Endometrial microvascular endothelial cells (primary cell): ENCODE data around the gene NRDC. TPM values are rescaled to one million over a fixed set of nuclear protein-coding genes. Genes with fewer than 3 reads are reported as not detected.
"Not testable (repeated sequence)": the region's sequence is repeated elsewhere in the genome, so short reads cannot be mapped to it uniquely, and the experiment has no call there.

Experiments used
- in situ Hi-C: cut with HindIII; loops from 2 replicates; pipeline ENCODE4 v1.10.0; 2017; ENCODE audit warnings: low sequenced_read_pairs, low pct_unique_long_range_greater_than_20kb; ENCODE audit errors: inconsistent ontology term
- total RNA-seq: library from RNA; depleted of rRNA; stranded (reverse); fragments of >200 nt; gene quantifications from one replicate; pipeline ENCODE4 v1.2.3, GENCODE V29; 2015; ENCODE audit errors: inconsistent ontology term

Gene NRDC
- total RNA-seq, 1 donor from 2014 or later, result 89.2 TPM

DNA sequence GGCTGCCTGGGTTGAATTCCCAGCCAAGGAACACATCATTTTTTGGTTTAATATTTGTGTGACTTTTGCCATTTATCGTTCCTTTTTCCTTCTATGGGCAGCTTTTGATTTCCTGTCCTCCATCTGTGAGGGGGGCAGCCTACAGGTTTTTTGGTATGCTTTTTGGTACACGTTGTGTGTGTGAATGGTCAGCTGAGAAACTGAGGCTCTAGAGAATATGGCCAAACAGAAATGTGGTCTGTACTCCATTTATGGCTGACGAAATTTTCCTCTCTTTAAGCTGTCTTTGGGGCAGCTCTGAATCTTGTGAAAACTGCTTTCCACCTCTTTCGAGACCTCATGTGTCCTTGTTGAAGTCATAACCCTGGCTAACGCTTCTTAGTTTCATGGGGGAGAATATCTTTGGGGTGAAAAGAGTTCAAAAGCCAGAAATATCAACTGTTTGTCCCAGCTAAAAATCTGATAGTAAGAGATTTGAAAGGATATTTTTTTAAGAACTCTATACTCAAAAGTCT, 26.6 kb downstream of the NRDC start:
- in situ Hi-C loops, result no loop called here

GRCh38 chr1:51850420-51851223, 27.9 kb downstream of the NRDC start:
- in situ Hi-C loops, result no loop called here

GRCh38 chr1:51847294-51847920, 31.1 kb downstream of the NRDC start:
- in situ Hi-C loops, result no loop called here

DNA sequence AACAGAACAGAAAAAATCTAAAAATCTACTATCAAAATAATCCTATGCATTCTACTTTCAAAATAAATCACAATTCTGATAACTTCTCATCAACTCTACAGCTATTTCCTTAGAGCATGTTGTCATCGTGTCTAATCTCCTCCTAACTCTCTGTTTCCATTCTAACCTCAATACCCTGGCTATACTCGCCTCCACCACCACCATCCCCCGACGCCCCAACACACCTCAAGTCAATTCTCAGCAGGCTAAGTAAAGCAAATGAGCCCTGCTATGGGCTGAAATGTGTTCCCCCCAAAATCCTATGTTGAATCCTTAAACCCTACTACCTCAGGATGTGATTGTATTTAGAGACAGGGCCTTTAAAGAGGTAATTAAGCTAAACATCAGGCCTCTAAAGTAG, 34.6 kb downstream of the NRDC start:
- in situ Hi-C loops, result no loop called here

- in situ Hi-C loops, result no loop called here
These were observed 36.3 kb downstream of the NRDC start for GRCh38 chr1:51842261-51842660.

DNA sequence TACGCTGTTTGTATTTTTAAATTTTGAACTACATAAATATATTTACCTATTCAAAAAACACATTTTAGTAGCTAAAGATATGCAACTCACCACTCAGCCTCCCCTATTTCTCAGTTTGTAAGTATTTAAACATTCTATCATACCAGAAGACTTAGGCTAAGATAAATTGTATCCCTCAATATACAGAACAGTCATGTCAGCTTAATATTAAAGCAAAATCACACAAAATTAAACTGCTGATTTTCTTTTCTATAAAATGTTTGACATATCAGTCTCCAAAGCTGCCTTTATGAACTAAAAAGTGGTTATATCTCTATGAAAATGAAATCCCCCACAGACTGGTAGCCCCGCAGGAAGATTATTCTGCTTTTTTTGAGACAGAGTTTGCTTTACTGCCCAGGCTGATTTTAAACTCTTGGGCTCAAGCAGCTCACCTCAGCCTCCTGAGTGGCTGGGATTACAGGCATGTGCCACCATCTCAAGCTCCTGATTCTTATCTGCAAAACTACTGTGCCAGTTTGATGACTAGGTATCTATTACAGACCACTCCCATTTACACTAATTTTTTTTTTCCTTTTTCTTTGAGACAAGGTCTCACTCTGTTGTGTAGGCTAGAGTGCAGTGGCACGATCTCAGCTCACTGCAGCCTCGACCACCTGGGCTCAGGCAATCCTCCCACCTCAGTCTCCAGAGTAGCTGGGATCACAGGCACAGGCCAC, 37.6 kb downstream of the NRDC start:
- in situ Hi-C loops, result no loop called here

GRCh38 chr1:51840182-51840581, 38.3 kb downstream of the NRDC start:
- in situ Hi-C loops, result no loop called here

DNA sequence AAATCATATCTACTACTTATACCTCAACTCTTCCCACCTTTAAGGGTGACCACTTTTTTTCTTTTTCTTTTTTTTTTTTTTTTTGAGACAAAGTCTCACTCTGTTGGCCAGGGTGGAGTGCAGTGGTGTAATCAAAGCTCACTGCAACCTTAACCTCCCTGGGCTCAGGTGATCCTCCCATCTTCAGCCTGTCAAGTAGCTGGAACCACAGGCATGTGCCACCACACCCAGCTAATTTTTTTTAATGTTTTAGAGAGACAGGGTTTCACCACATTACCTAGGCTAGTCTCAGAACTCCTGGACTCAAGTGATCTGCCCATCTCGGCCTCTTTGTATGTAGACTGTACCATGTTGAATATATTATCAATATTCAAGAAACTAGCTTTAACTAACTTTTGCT, 39.4 kb downstream of the NRDC start:
- in situ Hi-C loops, result no loop called here

DNA sequence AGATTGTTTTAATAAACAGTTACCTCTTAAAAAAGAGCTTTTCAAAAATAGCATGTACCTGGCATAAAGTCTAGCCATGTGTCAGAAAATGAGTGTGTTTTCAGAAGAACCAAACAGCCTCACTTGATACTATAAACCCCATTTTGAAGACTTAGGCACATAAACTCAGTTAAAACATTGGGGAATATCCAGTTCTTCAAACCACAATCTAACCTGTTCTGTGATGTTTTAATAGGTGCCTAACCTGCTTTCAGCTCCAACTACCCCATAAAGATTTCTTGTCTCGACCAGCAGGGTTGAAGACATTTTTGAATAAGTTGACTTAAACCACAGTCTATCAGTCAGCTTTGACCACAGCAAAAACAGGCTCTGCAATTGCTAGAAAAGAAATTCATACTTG, 41.3 kb downstream of the NRDC start:
- in situ Hi-C loops, result no loop called here

DNA sequence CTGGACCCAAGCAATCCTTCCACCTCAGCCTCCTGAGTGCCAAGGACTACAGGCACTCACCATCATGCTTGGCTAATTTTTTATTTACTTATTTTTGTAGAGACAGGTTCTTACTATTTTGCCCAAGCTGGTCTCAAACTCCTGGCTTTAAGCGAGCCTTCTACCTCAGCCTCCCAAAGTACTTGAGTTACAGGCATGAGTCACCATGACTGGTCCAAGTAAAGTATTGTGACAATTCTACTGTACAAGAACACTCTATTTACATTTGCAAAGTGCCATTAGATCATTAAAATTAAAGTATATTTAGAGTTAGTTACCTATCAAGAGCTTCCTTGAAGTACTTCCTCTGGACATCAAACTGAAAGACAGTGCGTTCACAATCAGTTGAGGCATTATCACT, 44.8 kb downstream of the NRDC start:
- in situ Hi-C loops, result no loop called here

DNA sequence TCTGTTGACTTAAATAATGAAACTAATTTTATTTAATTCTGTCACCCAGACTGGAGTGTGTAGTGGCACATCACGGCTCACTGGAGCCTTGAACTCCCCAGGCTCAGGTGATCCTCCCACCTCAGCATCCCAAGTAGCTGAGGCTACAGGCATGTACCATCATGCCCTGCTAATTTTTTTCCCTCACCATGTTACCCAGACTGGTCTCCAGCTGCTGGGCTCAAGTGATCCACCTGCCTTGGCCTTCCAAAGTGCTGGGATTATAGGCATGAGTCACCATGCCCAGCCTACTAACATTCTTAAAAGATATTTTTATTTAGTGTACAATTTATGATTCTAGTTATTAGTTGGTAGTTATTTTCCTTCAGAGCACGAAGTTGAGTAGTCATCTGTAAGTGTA, 49.5 kb downstream of the NRDC start:
- in situ Hi-C loops, result no loop called here

DNA sequence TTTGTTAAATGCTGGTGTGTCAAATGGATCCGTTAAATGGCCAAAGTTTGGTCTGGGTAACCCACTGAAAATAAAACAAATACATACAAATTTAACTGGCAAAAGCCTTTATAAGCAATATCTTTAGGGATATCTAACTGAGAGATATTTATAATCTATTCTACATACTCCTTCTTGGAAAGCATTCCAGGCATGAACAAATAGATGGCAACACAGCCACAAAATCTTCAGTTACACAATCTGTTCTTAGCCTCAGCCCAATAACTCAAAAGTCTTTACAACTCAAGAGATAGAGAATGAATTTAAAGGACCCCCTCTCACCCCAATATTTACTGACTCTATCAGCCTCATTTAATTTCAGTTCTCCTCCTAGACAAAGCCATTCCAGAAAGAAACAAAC, 58.7 kb downstream of the NRDC start:
- in situ Hi-C loops, result no loop called here

- in situ Hi-C loops, result not testable (repeated sequence)
These were observed 59.5 kb downstream of the NRDC start for GRCh38 chr1:51819021-51819420.

DNA sequence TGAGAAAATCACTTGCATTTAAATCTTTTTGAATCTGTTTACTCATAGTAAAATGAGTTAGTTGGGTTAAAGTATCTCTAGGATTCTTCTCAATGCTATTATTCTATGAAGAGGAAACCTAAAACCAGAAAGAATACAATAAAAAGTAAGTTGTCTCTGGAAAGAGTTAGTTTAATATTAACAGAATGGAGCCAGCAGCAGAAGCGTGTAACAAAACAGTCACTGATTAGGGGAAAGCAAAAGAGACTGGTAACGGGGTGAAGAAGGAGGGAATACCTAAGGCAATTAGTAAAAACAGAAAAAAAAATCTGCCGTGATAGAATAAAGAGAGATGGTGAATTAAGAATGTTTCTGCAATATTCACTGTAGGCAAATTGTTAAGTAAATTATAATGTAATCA, 60.0 kb downstream of the NRDC start:
- in situ Hi-C loops, result no loop called here

- in situ Hi-C loops, result no loop called here
These were observed 64.0 kb downstream of the NRDC start for GRCh38 chr1:51814513-51814912.

DNA sequence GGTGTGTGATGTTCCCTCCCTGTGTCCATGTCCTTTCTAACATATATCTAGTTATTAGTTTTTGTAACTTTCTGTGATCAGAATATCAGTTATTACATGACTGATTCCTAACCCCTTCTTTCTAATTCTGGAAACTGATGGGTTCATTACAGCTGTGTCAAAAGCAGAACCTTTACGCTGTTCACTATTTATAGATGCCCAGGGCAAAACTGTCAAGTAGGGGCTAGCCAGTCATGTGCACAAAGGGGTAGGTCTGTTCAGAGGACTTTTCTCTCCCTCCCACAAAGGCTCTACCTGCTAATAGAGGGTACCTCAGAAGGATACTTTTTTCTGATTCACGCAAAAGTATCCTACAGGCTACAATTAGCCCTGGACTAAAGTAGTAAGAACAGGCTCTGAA, 79.2 kb downstream of the NRDC start:
- in situ Hi-C loops, result no loop called here

GRCh38 chr1:51794868-51795267, 83.7 kb downstream of the NRDC start:
- in situ Hi-C loops, result no loop called here

DNA sequence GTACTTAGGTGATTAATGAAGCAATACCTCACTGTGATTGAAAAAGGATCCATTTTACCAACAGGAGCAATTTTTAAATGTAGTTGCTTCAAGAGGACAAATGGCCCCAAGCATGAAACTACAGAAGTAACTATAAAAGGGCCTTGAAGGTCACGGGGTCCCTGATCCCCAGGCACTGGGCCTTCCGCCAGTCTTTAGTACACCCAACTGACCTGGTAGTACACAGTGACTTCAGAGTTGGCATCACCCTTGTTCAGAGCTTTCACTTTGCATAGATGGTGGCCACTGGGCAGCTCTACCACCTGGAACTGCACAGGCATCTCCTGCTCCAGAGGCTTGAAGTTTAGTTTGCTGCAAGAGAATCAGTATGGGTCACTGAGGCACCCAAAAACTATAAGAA, 84.3 kb downstream of the NRDC start:
- in situ Hi-C loops, result no loop called here

- in situ Hi-C loops, result no loop called here
These were observed 85.7 kb downstream of the NRDC start for GRCh38 chr1:51792864-51793263.

- in situ Hi-C loops, result no loop called here
These were observed 86.6 kb downstream of the NRDC start for GRCh38 chr1:51791888-51792287.
